AML-193 (cell line): ENCODE results near the gene PAK1IP1.
"Not testable (repeated sequence)": the region's sequence is repeated elsewhere in the genome, so short reads cannot be mapped to it uniquely, and the experiment has no call there.

ENCODE experiments used
- DNase-seq, 2 experiments: peaks; one replicate each; lab custom pipeline; 2025; lab: John Stamatoyannopoulos, UW

Gene PAK1IP1

DNA sequence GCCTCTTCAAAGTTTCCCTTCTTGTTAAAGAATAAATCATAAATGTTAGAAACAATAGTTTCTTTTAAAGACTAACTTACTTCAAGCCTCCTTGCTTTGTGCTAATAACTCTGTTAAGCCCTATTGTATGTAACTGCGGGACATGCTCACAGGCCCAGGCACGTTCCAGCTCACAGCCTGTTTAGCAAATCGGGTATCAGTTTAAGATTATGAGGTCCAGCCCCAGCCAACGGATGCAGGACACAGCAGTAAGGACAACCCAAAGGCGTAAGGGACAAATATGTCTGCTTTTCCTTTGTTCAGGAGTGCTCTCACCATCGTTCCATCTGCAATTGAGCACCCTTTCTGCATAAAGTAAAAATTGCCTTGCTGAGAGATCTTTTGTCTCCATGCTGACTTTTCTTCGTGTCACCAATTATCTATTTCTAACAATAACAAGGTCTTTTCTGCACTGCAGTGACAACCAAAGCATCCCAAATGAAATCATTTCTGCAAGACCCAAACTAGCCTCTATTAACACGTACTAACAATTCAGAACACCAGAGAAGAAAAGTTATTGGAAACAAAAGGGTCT, 1.7 kb upstream of the PAK1IP1 start:
- no peak for DNase-seq

DNA sequence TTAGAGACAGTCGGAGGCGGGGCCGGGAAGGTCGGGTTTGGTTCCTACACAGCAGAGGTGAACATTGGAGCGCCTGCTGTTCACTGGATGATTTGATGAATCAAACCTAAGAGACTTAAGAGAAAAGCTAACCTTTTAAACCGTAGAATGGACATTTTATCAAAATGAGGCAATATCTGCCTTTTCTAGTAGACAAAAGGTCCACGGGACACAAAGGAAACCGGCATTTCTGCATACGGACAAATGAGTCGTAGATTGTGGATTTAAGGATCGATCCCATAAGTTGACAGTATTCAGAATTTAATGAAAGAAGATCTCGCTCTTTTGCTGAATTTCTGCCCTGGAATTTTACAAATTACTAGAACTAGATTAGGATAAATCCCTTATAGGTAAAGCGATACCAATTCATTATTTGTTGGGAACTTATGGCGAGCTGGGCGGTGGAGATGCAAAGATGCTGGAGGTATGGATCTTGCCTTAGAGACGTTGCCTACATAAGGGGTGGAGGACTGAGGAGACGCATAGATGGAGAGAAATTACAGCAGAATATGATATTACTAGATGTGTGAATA, 400 bp downstream of the PAK1IP1 start:
- DNase-seq, result no peak

DNA sequence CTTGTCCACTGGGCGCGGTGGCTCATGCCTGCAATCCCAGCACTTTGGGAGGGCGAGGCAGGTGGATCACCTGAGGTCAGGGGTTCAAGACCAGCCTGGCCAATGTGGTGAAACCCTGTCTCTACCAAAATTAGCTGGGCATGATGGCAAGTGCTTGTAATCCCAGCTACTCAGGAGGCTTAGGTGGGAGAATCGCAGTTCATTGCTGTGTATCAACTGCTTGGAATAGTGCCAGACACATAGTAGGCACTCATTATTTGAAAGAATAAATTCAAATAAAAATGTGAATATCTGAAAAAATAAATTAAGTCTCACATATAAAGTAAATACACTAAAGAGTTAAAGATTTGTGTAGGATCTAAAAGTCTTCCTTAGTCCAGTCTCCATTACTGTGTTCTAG, 1.9 kb downstream of the PAK1IP1 start:
- no peak for DNase-seq

DNA sequence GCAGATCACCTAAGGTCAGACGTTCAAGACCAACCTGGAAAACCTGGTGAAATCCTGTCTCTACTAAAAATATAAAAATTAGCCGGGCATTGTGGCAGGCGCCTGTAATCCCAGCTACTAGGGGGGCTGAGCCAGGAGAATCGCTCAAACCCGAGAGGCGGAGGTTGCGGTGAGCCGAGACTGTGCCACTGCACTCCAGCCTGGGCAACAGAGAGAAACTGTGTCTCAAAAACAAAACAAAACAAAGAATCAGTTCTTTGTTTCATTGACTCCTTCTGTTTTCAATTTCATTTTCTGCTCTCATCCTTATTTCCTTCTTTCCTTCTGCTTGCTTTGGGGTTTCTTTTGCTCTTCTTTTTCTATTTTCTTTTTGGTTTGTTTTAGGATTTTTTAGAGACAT, 19.2 kb downstream of the PAK1IP1 start:
- DNase-seq, result no peak

GRCh38 chr6:10719296-10719963, 24.7 kb downstream of the PAK1IP1 start:
- peak in 1 of 2 experiments; percentile 19 for DNase-seq

GRCh38 chr6:10719964-10720264, 25.1 kb downstream of the PAK1IP1 start:
- no peak for DNase-seq

DNA sequence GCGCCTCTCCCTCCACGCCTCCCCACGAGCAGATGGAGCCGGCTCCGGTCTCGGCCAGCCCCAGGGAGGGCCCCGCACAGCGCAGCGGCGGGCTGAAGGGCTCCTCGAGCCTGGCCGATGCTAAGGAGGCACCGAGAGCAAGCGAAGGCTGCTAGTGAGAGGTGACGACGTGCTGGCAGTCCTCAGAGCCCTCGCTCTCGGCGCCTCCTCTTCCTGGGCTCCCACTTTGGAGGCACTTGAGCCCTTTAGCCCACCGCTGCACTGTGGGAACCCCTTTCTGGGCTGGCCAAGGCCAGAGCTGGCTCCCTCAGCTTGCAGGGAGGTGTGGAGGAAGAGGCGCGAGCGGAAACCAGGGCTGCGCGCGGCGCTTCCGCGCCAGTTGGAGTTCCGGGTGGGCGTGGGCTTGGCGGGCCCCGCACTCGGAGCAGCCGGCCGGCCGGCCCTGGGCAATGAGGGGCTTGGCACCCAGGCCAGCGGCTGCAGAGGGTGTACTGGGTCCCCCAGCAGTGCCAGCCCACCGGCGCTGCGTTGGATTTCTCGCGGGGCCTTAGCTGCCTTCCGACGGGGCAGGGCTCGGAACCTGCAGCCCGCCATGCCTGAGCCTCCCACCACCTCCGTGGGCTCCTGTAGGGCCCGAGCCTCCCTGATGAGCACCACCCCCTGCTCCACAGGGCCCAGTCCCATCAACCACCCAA, 25.6 kb downstream of the PAK1IP1 start:
- peak; percentile 29 to 53 for DNase-seq

GRCh38 chr6:10720960-10721849, 26.4 kb downstream of the PAK1IP1 start:
- not testable (repeated sequence) for DNase-seq

- no peak for DNase-seq
Measured at GRCh38 chr6:10721850-10722569, 27.2 kb downstream of the PAK1IP1 start.

DNA sequence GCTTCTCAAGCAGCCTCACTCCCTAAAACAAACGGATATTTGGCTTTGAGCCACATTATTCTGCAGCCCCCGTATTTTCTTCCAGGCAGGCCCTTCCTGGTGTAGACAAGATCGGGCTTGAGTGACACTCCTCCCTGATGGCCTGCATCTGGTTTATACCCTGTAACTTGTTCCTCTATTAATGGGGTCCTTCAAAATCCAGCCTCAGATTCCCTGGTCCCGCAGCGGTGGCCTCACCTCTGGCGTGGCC, 27.7 kb downstream of the PAK1IP1 start:
- no peak for DNase-seq

DNA sequence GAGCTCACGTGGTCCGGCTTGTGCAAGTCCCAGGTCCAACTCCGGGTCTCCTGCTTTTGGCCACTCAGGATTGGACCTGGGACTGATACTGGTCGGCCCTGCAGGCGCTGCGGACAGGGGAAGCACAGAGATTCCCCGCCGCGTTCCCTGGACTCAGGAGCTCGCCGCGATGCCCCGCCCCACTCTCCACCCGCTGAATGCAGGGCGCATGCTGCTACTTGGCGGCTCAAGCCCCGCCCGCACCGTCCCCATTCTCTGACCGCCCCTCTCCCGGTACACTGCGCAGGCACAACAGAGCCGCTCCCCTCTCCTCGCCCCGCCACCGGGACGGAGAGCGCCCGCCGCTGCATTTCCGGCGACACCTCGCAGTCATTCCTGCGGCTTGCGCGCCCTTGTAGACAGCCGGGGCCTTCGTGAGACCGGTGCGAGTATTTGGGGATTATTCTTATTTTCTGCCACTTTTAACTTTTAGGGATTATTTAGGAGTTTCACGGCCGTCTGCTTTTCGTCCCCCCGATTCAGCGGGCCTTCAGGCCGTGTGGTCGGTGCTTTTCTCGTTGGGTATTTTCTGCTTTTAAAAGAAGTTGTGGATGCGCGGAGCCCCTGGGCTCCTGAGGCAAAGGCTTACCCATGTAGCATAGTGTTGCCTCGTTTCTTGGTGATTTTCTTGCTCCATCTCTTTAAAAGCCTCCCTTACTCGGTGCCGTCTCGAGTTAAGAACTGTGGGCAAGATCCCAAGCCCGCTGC, 28.2 kb downstream of the PAK1IP1 start, which contains the start of gene TMEM14C:
Gene TMEM14C (plus strand): TSS at position 251 of the 747 bp plus-strand sequence. CDS start 1,544 bp downstream, outside the sequence.
- peak; percentile 100 for DNase-seq

- no peak for DNase-seq
Measured at GRCh38 chr6:10723567-10723881, 28.8 kb downstream of the PAK1IP1 start.

- DNase-seq, result no peak
Measured at GRCh38 chr6:10725044-10725443, 30.3 kb downstream of the PAK1IP1 start.

DNA sequence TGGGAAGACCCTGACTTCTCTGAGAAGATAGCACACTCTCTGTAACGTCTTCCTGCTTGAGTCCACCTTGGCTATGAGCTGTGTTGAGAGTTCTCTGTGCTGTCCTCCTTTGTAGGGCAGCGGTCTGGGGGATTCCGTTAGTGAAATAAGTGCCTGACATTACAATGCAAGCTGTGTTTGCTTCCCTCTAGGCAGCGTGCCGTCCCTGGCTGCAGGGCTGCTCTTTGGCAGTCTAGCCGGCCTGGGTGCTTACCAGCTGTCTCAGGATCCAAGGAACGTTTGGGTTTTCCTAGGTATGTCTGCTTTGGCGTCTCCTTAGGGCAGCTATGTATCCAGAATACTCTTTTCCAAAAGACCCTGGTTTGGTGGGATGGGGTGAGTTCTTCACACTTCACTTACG, 30.9 kb downstream of the PAK1IP1 start:
- no peak for DNase-seq

GRCh38 chr6:10730254-10730653, 35.5 kb downstream of the PAK1IP1 start:
- peak; percentile 45 to 62 for DNase-seq

DNA sequence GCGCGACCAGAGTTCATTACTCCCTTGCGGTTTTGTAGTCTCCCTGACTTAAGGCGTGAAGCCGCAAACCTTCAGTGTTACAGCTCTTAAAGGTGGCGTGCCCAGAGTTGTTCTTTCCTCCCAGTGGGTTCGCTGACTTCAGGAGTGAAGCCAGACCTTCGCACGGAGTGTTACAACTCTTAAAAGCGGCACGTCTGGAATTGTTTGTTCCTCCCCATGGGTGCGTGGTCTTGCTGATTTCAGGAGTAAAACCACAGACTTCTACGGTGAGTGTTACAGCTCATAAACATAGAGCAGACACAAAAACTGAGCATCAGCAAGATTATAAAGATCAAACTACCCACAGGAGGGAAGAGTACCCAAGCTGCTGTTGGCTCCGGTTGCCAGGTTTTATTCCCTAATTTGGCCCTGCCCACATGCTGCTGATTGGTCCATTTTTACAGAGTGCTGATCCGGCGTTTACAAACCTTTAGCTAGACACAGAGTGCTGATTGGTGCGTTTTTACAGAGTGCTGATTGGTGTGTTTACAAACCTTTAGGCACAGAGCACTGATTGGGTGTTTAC, 38.5 kb downstream of the PAK1IP1 start:
- no peak for DNase-seq

- DNase-seq, result no peak
Measured at GRCh38 chr6:10733863-10734262, 39.1 kb downstream of the PAK1IP1 start.

DNA sequence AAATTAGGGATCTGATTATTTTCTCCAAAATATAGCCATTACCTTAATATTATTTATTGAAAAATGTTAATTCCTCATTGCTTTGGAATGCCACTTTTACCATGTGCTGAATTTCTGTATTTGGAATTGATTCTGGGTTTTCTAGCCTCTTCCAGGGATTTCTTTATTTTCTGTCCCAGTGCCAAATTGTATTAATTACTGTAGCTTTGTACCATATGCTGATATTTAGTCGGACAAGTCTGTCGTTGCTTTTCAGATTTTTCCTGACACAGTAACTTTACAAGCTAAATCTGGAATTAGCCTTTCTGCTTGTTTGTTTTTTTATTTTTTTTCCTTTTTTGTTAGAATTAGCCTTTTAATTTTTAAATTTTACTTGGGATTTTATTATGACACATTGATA, 42.0 kb downstream of the PAK1IP1 start:
- DNase-seq, result no peak

- no peak for DNase-seq
Measured at GRCh38 chr6:10740061-10740460, 45.3 kb downstream of the PAK1IP1 start.

GRCh38 chr6:10741643-10742042, 46.9 kb downstream of the PAK1IP1 start:
- not testable (repeated sequence) for DNase-seq

DNA sequence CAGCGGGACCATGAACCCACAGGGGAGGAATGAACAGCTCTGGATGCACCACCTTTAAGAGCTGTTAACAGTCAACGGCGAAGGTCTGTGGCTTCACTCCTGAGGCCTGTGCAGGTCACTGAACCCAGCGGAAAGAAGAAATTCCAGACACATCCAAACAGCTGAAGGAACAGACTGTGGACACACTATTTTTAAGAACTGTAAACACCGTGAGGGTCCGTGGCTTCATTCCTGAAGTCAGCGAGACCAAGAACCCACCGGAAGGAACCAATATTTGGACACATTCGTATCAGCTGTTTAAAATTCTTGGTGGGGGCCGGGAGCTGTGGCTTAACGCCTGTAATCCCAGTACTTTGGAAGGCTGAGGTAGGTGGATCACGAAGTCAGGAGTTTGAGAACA, 47.5 kb downstream of the PAK1IP1 start:
- DNase-seq, result no peak
